ENCODE data around the gene SCNN1A.

Gene SCNN1A

DNA sequence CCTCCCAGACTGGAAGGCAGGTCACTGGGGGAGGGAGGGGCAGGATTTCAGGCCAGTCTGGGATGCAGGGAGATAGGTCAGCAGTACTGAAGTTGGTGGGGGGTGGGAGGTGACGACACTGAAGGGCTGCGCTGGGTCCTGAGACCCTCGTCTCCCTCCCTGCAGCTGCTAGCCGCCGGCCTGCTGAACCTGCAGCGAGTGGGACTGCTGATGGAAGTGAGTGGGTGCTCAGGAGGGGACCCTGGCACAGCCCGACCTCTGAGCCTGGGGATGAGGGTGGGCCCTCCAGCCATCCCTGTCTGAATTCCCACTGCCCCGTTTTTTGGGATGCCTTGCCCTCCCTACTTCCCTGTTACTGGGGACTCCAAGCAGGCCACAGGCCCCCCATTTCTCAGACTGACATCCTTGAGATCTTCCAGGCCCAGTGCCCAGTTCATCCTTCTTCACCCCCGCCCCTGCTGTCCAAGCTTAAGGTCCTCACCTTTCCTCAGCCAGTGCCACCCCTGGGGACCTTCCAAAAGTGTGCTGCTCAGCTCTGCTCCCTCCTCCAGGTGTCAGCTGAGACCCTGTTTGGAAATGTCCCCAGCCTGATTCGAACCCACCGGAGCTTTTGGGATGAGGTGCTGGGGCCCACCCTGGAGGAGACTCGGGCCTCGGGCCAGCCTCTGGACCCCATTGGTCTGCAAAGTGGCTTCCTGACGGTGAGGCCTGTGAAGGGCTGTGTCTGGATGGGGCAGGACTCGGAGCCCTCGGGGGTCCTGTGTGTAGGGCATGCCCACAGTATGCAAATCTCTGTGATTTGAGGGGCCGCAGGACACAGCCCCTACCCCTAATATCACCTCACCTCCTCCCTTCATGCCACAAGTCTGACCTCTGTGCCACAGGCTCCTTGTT is 59.4 kb downstream of the SCNN1A start:
- no peak for DNase-seq

GRCh38 chr12:6315184-6315583 is 60.2 kb downstream of the SCNN1A start:
- no peak for DNase-seq

DNA sequence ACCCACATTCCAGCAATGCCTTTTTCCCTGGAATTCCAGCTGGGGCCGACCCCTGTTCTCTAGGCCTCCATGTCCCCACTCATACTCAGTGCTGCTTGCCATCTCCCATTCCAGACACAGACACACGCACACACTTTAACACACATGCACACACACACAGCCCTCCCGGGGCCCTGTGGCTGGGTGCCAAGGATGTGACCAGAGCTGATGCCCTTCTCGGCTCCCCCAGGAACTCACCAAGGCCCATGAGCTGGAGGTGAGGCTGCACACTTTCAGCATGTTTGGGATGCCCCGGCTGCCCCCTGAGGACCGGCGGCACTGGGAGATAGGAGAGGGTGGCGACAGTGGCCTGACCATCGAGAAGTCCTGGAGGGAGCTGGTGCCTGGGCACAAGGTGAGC is 60.6 kb downstream of the SCNN1A start:
- DNase-seq, result no peak

GRCh38 chr12:6313326-6313940 is 61.9 kb downstream of the SCNN1A start:
- no peak for DNase-seq

DNA sequence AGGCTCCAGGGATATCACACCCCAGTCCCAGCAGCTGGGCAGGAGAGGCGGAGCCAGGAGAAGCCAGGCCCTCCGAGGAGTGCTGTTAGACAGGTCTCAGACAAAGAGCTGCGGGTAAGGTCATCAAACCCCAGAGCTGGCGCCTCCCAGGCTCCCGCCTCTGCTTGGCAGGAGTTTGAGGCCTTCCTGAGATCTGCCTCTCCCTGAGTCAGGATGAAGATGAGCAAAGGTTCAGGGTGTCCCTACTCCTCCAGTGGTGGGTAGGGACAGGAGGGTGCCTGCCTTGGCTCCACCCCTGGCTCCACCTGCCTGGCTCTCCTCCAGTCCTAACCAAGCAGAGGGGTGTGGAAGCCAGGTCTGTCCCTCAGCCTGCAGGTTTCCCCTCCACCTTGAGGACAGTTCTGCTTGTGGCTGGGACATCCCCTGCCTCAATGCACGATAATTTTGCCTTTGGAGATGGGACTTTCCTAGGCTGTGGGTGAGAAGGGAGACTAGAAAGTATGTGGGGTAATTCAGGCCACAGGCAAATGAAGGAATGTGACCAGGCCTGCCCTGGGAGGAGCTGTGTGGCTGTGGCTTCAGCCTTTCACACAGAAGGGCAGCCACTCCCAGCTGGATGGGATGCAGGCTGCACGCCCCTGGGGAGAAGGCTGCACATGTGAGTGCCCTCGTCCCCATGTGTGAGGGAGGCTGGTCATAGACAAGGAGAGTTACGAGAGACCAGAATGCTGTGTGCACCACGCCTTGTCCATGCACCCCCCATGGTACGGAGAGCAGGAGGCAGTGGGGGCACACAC is 62.6 kb downstream of the SCNN1A start:
- no peak for DNase-seq

DNA sequence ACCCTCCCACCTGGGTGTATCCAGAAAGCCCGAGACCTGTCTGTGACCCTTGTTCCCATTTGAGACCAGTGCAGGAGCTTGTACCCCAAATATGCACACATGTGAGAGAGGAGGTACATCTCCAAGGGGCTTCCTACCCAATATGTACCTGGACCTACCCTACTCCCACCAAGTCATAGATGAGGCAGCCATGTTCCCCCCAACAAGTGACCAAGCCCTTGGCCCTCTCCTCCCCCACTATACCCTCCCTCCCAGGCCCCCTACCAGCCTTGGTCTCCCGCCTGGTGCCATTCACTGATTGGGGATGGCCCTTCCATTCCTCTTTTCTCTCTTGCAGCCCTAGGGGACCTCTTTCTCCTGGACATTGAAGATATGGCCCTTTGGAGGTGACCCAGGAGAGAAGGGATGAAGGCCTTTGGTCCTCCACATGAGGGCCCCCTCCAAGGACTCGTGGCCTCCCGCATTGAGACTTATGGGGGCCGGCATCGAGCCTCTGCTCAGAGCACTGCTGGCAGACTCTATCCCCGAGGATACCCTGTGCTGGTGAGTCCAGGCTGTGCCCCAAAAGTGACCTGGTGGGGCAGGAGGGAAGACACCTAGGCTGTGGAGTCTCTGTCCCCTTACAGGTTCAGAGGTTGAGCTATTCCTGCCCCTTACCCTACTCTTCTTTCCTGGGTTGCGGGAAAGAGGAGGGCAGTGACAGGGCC is 63.4 kb downstream of the SCNN1A start:
- DNase-seq, result no peak

DNA sequence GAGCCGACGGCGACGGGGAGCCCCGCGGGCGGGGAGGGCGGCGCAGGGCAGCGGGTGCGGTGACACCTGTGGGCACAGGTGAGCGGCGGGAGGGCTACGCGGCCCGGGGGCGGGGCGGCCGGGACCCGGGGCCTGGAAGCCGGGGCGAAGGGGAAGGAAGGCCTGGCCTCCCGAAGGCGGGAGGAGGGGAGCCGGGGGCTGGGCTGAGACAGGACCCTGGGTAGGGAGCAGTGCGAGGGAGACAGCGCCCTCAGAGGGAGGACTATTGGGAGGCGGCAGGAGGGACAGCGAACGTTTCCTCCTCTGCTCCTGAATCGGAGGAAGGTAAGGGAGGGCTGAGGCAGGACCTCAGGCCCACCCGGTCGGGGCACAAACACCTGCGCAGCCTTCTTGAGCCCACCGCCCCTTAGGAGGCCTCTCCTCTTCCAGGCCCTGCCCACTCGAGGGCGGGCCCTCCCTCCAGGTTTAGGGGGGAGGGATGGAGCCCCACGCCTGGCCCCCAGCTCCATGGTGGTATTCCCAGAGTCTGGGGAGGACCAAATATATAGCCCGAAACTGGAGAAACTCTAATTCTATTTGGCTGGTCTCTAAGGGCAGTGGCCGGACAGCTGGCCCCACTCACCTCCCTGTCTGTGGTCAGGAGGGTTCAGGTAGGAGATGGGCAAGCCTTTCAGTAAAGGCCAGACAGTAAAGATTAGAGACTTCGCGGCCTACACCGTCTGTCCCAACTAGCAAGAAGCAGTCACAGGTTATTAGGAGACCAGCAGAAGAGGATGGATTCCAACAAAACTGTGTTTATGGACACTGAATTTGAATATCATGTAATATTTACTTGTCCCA is 64.4 kb downstream of the SCNN1A start:
- no peak for DNase-seq

GRCh38 chr12:6307529-6307928 is 67.8 kb downstream of the SCNN1A start:
- DNase-seq, result no peak

GRCh38 chr12:6306599-6307220 is 68.7 kb downstream of the SCNN1A start:
- no peak for DNase-seq

- DNase-seq, result no peak
These were observed 69.2 kb downstream of the SCNN1A start for GRCh38 chr12:6306151-6306550.

- DNase-seq, result no peak
These were observed 72.3 kb downstream of the SCNN1A start for GRCh38 chr12:6303071-6303470.

GRCh38 chr12:6302621-6303020 is 72.7 kb downstream of the SCNN1A start:
- no peak for DNase-seq

DNA sequence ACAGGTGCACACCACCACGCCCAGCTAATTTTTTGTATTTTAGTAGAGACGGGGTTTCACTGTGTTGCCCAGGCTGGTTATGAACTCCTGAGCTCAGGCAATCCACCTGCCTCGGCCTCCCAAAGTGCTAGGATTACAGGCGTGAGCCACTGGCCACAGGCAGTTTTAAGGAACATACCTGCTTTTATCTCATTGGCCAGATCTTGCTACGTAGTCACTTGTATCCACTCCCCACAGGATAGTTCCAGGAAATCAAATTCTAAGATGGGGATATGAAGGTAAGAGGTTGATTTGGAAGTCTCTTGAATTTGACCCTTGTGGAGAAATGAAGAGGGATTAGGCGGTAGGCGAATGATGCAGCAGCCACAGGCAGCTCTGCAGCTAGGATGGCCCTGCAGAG is 73.6 kb downstream of the SCNN1A start:
- no peak for DNase-seq

GRCh38 chr12:6297170-6297569 is 78.2 kb downstream of the SCNN1A start:
- DNase-seq, result no peak

Data from CD4-positive, alpha-beta T cell treated with Interleukin-17A for 4 hours (primary cell).